ENCODE results near the gene MPZL3.

DNA sequence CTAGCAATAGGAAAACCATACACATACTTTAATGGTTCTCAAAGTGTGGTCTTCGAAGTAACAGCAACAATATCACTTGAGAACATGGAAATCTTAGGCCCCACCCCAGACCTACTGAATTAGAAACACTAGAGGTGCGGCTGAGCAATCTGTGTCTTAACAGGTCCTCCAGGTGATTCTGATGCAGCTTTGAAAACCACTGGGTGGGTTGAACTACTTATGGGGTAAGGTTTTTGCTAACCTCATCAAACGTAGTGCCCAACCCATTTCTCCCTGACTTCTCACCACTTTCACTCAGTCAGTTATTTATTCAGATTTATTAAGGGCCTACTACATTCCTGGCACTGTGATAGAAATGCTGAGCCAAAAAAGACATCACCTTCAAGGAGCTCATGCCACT lies 8.2 kb upstream of the MPZL3 start:
- TF ChIP-seq, protein P1, sequence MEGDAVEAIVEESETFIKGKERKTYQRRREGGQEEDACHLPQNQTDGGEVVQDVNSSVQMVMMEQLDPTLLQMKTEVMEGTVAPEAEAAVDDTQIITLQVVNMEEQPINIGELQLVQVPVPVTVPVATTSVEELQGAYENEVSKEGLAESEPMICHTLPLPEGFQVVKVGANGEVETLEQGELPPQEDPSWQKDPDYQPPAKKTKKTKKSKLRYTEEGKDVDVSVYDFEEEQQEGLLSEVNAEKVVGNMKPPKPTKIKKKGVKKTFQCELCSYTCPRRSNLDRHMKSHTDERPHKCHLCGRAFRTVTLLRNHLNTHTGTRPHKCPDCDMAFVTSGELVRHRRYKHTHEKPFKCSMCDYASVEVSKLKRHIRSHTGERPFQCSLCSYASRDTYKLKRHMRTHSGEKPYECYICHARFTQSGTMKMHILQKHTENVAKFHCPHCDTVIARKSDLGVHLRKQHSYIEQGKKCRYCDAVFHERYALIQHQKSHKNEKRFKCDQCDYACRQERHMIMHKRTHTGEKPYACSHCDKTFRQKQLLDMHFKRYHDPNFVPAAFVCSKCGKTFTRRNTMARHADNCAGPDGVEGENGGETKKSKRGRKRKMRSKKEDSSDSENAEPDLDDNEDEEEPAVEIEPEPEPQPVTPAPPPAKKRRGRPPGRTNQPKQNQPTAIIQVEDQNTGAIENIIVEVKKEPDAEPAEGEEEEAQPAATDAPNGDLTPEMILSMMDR (IDR thresholded peaks at IDR 0.05), result no peak
- TF ChIP-seq POLR2A (IDR thresholded peaks at IDR 0.05), result no peak
